Activated naive CD8-positive, alpha-beta T cell (primary cell): ENCODE results near the gene EXOC8.

Experiments
- H3K27ac Mint-ChIP-seq: one replicate; pipeline ENCODE4 v1.8.0; 2021; ENCODE audit warnings: mixed read lengths
- H3K27me3 Mint-ChIP-seq: one replicate; pipeline ENCODE4 v1.8.0; 2021; ENCODE audit warnings: mixed read lengths
- H3K36me3 Mint-ChIP-seq: one replicate; pipeline ENCODE4 v1.8.0; 2021; ENCODE audit warnings: mixed read lengths
- H3K4me1 Mint-ChIP-seq: one replicate; pipeline ENCODE4 v1.8.0; 2021; ENCODE audit warnings: low read depth, mixed read lengths
- H3K4me3 Mint-ChIP-seq: one replicate; pipeline ENCODE4 v1.8.0; 2021; ENCODE audit warnings: mild to moderate bottlenecking, mixed read lengths
- H3K9me3 Mint-ChIP-seq: one replicate; pipeline ENCODE4 v1.8.0; 2021; ENCODE audit warnings: low read depth, mixed read lengths

EXOC8 gene, protein sequence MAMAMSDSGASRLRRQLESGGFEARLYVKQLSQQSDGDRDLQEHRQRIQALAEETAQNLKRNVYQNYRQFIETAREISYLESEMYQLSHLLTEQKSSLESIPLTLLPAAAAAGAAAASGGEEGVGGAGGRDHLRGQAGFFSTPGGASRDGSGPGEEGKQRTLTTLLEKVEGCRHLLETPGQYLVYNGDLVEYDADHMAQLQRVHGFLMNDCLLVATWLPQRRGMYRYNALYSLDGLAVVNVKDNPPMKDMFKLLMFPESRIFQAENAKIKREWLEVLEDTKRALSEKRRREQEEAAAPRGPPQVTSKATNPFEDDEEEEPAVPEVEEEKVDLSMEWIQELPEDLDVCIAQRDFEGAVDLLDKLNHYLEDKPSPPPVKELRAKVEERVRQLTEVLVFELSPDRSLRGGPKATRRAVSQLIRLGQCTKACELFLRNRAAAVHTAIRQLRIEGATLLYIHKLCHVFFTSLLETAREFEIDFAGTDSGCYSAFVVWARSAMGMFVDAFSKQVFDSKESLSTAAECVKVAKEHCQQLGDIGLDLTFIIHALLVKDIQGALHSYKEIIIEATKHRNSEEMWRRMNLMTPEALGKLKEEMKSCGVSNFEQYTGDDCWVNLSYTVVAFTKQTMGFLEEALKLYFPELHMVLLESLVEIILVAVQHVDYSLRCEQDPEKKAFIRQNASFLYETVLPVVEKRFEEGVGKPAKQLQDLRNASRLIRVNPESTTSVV

GRCh38 chr1:231337472-231338269 lies at the start of gene EXOC8:
TSS of gene EXOC8 (minus strand) at chr1:231337852. CDS start at chr1:231337745, 107 bp downstream.
- Mint-ChIP-seq H3K36me3 (peaks cover 16% of the 10 kb centered on the region), H3K4me3 (peak within 1 kb of the TSS; percentile 97), H3K27me3 (no peaks in the 10 kb centered on the region), H3K4me1 (peaks cover 61% of the 10 kb centered on the region), H3K9me3 (no peaks in the 10 kb centered on the region), H3K27ac (peak within 1 kb of the TSS; percentile 99)

DNA sequence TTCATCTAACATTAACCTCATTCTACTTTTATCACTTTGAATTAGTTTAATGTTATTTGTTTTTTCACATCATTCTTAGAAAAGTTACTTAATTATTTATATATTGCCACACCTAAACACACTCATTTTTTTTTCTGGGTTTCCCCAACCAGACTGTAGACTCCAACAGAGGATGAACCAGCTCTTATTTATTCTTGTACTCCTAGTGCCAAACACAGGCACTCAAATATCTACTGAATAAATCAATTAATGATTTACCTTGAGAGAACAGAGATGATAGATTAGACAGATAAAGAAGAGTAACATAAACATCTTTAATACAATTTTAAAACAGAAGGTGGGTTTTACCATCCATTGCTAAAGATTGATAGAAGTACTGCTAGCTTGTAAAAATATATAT lies 48.8 kb upstream of the EXOC8 start:
- Mint-ChIP-seq H3K27ac (no peak overlapping the region), H3K4me1 (peaks cover 43% of the 10 kb centered on the region), H3K27me3 (no peaks in the 10 kb centered on the region), H3K9me3 (no peaks in the 10 kb centered on the region), H3K36me3 (peaks cover 7% of the 10 kb centered on the region), H3K4me3 (no peak overlapping the region)

DNA sequence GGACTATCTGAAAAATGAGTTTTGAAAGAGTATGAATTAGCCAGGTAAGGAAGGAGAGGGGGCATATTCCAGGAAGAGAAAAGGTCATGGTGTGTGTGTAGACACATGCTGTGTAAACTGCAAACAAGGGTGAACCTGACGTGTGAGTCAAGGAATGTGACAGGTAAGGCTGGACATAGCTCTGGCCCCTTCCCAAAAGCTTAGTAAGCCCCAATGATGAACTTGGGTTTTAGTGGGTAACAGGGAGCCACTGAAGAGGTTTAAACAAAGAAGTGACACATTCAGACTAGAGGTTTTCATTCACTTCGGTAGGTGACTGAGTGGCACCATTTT lies 47.7 kb upstream of the EXOC8 start:
- peaks cover 38% of the 10 kb centered on the region for H3K4me1 Mint-ChIP-seq
- peaks cover 7% of the 10 kb centered on the region for H3K36me3 Mint-ChIP-seq
- no peak overlapping the region for H3K27ac Mint-ChIP-seq
- H3K27me3 Mint-ChIP-seq, result no peaks in the 10 kb centered on the region
- no peak overlapping the region for H3K4me3 Mint-ChIP-seq
- no peaks in the 10 kb centered on the region for H3K9me3 Mint-ChIP-seq

- H3K4me3 Mint-ChIP-seq, result no peak overlapping the region
- peaks cover 34% of the 10 kb centered on the region for H3K4me1 Mint-ChIP-seq
- H3K27me3 Mint-ChIP-seq, result no peaks in the 10 kb centered on the region
Observed at GRCh38 chr1:231384696-231385415, 47.2 kb upstream of the EXOC8 start.

DNA sequence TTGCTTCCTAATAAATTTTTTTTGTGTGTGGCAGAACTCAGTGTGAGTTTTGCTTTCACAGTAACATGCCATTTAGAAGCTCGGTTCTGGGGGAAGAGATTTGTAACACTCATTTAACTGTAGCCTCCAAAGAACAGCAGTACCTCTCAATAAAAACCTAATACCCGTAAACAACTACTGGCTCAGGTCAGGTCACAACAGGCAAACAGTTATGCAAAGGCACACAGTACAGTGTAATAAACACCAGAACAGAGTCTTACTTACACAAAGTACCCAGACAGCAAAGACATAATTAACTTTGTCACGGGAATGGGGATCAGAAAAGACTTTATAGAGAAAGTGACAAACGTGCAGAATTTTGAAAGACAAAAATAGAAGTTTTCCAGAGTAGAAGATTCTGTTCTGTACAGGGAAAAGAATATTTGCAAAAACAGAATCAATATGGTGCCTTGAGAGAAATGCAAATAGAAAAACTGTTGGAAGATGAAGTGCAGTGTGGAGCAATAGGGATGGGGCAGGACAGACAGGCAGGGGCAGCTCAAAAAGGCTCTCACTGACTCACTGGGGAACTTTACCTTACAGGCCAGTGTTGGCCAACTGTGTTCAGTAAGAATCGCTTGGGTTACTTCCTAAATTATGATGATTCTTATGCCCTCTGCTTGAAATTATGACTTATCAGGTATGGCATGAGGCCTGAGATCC lies 45.7 kb upstream of the EXOC8 start:
- H3K27me3 Mint-ChIP-seq, result no peaks in the 10 kb centered on the region
- H3K4me1 Mint-ChIP-seq, result peaks cover 39% of the 10 kb centered on the region
- no peak overlapping the region for H3K4me3 Mint-ChIP-seq
- peaks cover 7% of the 10 kb centered on the region for H3K36me3 Mint-ChIP-seq
- H3K9me3 Mint-ChIP-seq, result no peaks in the 10 kb centered on the region
- no peak overlapping the region for H3K27ac Mint-ChIP-seq

More at GRCh38 chr1:231384696-231385415, 47.2 kb upstream of the EXOC8 start:
- H3K36me3 Mint-ChIP-seq, result peaks cover 6% of the 10 kb centered on the region
- H3K9me3 Mint-ChIP-seq, result no peaks in the 10 kb centered on the region
- H3K27ac Mint-ChIP-seq, result no peak overlapping the region

DNA sequence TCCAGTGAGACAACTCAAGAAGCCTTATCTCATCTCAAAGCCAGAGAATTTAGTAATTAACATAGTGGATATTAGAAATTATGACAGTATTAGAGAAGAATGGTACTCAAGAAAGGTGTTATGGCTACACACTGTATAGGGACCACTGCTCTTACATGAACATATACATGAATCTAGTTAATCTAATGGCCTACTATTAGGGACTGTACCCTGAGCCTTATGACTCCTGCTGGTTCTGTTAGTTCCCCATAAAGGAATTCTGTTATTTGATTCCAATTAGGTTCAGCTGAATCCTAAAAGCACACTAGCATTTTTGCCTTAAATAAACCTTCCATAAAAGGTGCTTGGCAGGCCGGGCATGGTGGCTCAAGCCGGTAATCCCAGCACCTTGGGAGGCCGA lies 44.8 kb upstream of the EXOC8 start:
- Mint-ChIP-seq H3K27ac (no peak overlapping the region), H3K4me1 (peaks cover 40% of the 10 kb centered on the region), H3K27me3 (no peaks in the 10 kb centered on the region), H3K9me3 (no peaks in the 10 kb centered on the region), H3K4me3 (no peak overlapping the region), H3K36me3 (peaks cover 2% of the 10 kb centered on the region)

- Mint-ChIP-seq H3K27ac (no peak overlapping the region), H3K36me3 (peaks cover 2% of the 10 kb centered on the region), H3K4me1 (peaks cover 44% of the 10 kb centered on the region), H3K9me3 (no peaks in the 10 kb centered on the region), H3K27me3 (no peaks in the 10 kb centered on the region), H3K4me3 (no peak overlapping the region)
Observed at GRCh38 chr1:231381729-231382128, 44.1 kb upstream of the EXOC8 start.

DNA sequence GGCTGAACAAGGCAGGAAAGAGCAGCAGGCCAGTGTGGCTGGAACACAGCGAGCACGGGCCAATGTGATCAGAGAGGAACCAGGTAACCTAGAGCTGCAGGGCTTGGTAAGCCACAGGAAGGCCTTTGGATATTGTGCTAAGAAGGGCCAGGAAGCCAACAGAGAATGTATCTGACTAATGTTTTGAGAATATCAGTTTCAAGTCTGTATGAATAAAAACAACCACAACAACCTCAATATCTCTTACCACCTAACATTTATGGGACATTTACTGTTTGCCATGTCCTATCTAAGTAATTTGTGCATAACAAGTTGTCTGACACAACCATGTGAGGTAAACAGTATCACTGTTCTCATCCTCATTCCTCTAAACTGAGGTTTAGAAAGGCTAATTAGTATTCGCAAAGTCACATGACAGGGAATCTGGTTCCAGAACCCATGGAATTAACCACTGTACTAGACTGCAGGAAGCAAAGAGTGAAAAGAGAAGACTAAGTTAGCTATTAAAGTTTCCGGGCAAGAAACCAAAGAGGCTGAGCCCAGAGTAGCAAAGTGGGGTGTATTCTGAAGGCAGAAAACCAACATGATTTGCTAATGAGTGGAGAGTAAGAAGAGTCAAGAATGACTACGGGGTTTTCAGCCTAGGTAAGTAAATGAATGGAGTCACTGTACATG lies 39.4 kb upstream of the EXOC8 start:
- peak overlapping the region; percentile 2 for H3K4me3 Mint-ChIP-seq
- peaks cover 44% of the 10 kb centered on the region for H3K4me1 Mint-ChIP-seq
- peaks cover 4% of the 10 kb centered on the region for H3K36me3 Mint-ChIP-seq
- H3K9me3 Mint-ChIP-seq, result no peaks in the 10 kb centered on the region
- H3K27ac Mint-ChIP-seq, result peak overlapping the region; percentile 69
- H3K27me3 Mint-ChIP-seq, result no peaks in the 10 kb centered on the region

DNA sequence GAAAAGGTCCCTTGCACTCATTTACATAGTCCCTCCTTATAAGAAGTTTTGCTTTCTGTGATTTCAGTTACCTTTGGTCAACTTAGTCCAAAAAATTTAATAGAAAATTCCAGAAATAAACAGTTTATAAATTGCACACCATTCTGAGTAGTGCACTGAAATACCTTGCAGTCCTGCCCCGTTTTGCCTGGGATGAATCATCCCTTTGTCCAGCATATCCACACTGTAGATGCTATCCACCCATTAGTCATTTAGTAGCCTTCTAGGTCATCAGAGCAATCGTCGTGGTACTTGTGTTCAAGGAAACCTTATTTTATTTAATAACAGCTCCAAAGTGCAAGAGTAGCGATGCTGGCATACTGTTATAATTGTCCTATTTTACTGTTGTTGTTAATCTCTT lies 38.4 kb upstream of the EXOC8 start:
- H3K4me1 Mint-ChIP-seq, result peaks cover 39% of the 10 kb centered on the region
- H3K27me3 Mint-ChIP-seq, result no peaks in the 10 kb centered on the region
- no peak overlapping the region for H3K27ac Mint-ChIP-seq
- no peak overlapping the region for H3K4me3 Mint-ChIP-seq
- peaks cover 6% of the 10 kb centered on the region for H3K36me3 Mint-ChIP-seq
- H3K9me3 Mint-ChIP-seq, result no peaks in the 10 kb centered on the region

DNA sequence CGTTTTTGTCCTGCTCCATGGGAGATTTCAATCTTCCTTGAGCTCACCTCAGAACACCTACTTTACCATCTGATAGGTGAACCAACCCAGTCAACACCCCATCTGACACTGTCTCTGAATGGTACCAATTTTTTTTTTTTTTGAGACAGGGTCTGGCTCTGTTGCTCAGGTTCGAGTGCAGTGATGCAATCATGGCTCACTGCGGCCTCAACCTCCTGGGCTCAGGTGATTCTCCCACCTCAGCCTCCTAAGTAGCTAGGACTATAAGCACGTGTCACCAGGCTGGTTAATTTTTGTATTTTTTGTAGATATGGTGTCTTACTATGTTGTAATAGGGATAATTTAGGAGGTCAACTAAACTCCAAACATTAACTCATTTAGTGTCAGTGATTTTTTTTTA lies 36.7 kb upstream of the EXOC8 start:
- Mint-ChIP-seq H3K4me1 (peaks cover 31% of the 10 kb centered on the region), H3K4me3 (no peak overlapping the region), H3K27me3 (no peaks in the 10 kb centered on the region), H3K36me3 (peaks cover 3% of the 10 kb centered on the region), H3K9me3 (no peaks in the 10 kb centered on the region), H3K27ac (peak overlapping the region; percentile 13)

- peaks cover 15% of the 10 kb centered on the region for H3K4me1 Mint-ChIP-seq
- no peaks in the 10 kb centered on the region for H3K9me3 Mint-ChIP-seq
- no peaks in the 10 kb centered on the region for H3K27me3 Mint-ChIP-seq
- H3K36me3 Mint-ChIP-seq, result peaks cover 5% of the 10 kb centered on the region
- H3K4me3 Mint-ChIP-seq, result no peak overlapping the region
- no peak overlapping the region for H3K27ac Mint-ChIP-seq
Observed at GRCh38 chr1:231372501-231372900, 34.8 kb upstream of the EXOC8 start.

GRCh38 chr1:231369282-231369681 lies 31.6 kb upstream of the EXOC8 start:
- peak overlapping the region; percentile 43 for H3K27ac Mint-ChIP-seq
- peaks cover 5% of the 10 kb centered on the region for H3K4me1 Mint-ChIP-seq
- H3K36me3 Mint-ChIP-seq, result peaks cover 6% of the 10 kb centered on the region
- no peaks in the 10 kb centered on the region for H3K27me3 Mint-ChIP-seq
- H3K4me3 Mint-ChIP-seq, result no peak overlapping the region
- H3K9me3 Mint-ChIP-seq, result no peaks in the 10 kb centered on the region

- peak overlapping the region; percentile 11 for H3K27ac Mint-ChIP-seq
- H3K4me1 Mint-ChIP-seq, result peaks cover 3% of the 10 kb centered on the region
- no peaks in the 10 kb centered on the region for H3K27me3 Mint-ChIP-seq
- H3K4me3 Mint-ChIP-seq, result no peak overlapping the region
- H3K36me3 Mint-ChIP-seq, result peaks cover 4% of the 10 kb centered on the region
- no peaks in the 10 kb centered on the region for H3K9me3 Mint-ChIP-seq
Observed at GRCh38 chr1:231364192-231364591, 26.5 kb upstream of the EXOC8 start.

- Mint-ChIP-seq H3K36me3 (peaks cover 4% of the 10 kb centered on the region), H3K4me3 (no peak overlapping the region)
Observed at GRCh38 chr1:231363624-231364023, 26.0 kb upstream of the EXOC8 start.

More at GRCh38 chr1:231363624-231364023, 26.0 kb upstream of the EXOC8 start:
- no peak overlapping the region for H3K27ac Mint-ChIP-seq
- H3K4me1 Mint-ChIP-seq, result peaks cover 3% of the 10 kb centered on the region
- H3K9me3 Mint-ChIP-seq, result no peaks in the 10 kb centered on the region
- no peaks in the 10 kb centered on the region for H3K27me3 Mint-ChIP-seq
